GM21723 (cell line): ENCODE results near the gene ZFYVE28.

Experiments used
- ATAC-seq: cut with Tn5 transposase; IDR thresholded peaks from one replicate; pipeline ENCODE4 v1.9.1; 2021; ENCODE audit warnings: mild to moderate bottlenecking, moderate library complexity; ENCODE audit not compliant: unreplicated experiment

ZFYVE28 gene

DNA sequence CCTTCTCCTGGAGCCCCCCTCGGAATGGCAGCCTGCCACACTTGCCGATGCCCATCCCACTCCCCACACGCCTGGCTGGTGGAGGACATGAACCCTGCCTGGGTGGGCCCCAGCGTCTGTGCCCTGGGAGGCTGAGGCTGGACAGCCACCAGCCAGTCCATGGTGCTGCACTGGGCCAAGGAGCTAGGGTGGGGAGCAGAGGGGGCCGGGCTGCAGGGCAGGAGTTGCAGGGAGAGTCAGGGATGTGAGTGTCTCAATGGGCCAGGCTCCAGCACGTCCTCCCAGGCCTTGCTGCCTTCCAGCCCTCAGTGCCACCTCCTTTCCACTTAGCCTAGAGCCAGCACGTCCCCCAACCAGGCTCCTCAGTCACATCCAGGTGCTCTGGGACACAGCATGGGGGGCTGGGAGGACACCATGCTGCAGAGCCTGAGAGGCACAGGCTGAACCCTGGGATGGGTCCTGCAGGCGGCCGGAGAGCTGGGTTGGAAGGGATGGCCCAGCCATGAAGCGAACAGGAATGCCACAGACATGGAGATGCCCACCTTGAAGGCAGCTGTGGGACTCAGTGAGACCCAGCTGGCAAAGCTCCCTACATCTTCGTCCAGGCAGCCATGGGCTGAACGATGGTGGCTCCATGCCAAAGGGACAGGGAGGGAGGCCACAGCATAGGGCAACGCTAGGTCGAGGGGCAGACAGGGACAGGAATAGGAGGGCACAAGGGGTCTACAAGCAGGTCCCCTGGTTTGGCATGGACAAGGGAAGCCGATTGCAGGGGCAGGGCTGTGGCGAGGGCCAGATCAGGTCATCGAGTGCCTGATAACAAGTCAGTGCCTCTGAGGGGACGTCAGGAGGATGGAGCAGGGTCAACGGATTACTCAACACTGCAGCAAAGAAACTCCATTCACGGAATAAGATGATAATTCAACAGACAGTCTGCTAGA lies 126.5 kb downstream of the ZFYVE28 start:
- ATAC-seq, result no peak

DNA sequence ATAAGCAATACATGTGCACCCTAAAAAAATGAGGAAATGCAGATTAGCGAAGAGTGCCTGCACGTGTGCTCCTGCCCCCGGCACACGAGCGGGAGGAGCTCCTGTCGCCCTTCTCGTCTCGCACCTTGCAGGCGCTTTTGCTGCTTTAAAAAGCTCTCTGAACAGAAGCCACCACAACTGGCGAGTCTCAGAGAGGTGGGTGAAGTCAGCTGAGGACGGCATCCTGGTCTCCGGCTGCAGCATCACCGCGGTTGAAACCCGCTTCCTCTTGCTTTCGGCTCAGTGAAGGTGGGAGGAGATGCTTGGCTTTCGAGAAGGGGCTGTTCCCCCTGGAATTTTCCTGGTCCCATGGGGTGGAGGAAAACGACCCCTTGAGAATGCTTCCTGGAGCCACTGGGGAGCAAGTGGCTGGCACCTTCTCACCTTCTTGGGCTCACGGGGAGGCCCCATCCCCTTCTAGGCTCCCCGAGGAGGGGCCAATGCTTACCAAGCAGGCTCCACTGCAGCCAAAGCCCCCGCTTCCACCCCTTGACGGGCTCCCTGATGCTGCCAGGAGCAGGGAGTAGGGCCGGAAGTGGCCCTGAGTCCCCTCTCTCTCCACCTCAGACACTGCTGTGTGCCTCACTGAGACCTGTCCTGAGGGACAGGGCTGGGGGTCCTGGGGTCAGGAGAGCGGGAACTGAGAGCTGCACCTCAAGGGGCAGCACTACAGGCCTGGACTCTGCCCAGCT lies 127.3 kb downstream of the ZFYVE28 start:
- ATAC-seq, result no peak

- no peak for ATAC-seq
Measured at GRCh38 chr4:2290488-2290887, 128.0 kb downstream of the ZFYVE28 start.

GRCh38 chr4:2289955-2290333 lies 128.5 kb downstream of the ZFYVE28 start:
- ATAC-seq, result no peak

GRCh38 chr4:2289311-2289954 lies 129.0 kb downstream of the ZFYVE28 start:
- ATAC-seq, result no peak

GRCh38 chr4:2288051-2288541 lies 130.3 kb downstream of the ZFYVE28 start:
- no peak for ATAC-seq

DNA sequence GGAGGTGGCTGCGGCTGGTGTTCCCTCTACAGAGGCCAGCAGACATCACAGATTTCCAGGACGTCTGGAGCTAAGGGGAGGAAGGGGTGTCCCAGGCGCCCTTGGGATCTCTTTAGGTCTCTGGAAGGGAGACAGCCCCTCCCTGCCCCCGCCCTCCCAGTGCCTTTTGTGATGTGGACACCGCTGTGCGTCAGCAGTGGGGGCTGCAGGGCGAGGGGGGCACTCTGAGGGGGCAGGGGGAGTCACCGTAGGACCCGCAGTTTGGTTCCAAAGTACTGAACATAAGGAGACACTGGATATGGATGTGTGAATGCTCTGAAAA lies 130.9 kb downstream of the ZFYVE28 start:
- ATAC-seq, result no peak

DNA sequence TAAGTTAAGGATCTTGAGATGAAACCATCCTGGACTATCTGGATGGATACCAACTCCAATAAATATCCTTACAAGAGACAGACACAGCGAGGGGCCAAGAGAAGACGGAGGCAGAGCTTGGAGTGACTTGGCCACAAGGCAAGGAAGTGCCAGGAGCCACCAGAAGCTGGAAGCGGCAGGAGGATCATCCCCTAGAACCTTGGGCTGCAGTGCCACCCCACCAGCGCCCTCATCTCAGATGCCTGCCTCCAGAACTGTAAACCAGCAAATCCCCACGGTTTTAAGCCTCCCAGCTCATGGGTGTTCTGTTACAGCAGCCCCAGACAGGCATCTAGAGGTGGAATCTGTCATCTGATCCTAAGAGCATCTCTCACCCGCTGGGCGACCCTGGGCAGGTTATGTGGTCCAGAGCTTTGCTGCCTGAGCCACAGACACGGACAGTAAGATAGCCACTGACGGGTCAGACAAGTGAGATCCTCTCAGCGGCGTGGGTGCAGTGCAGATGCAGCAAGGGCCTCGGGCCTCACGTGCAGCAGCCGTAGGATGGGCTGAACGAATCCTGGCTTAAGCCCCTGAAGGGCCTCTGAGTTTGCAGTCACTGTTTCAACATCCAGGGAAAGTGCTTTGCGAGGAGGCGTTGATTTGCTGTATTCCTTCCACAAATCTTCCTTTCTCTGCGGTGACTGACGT lies 131.4 kb downstream of the ZFYVE28 start:
- ATAC-seq, result no peak

DNA sequence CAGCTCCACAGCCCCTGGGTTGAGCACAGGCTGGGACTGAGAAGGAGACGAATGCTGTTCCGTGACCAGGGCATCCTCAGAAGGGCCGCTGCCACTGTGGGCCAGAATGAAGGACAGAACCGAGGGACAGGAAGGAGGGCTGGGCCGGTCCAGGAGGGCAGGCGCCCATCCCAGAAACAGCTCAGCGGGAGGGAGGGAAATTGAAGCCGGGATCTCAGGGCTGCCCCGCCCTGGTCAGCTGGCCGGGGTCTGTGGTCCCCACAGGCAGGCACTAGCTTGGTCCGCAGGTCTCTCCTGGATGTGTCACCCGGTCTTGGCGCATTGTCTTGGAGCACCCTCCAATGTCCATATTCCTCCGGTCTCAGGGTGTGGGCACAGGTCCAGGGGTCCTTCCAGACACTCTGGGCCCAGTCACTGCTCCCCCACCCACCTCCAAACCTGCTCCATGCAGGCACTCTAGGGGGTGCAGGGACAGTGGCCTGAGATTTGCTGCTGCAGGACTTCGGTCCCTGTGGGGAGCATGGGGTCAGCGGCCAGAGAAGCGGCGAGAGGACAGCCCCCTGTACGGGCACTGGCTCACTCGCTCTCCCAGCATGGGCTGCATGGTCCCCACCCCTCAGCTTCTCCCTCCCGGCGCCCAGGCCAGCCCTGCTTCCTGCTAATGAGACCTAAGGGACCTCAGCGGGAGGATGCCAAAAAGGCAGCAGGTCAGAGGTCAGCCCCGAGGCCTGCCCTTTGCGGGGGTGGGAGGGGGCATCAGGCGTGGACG lies 132.6 kb downstream of the ZFYVE28 start:
- no peak for ATAC-seq

GRCh38 chr4:2284934-2285612 lies 133.4 kb downstream of the ZFYVE28 start:
- ATAC-seq, result no peak

- ATAC-seq, result no peak
Measured at GRCh38 chr4:2284161-2284933, 134.1 kb downstream of the ZFYVE28 start.

DNA sequence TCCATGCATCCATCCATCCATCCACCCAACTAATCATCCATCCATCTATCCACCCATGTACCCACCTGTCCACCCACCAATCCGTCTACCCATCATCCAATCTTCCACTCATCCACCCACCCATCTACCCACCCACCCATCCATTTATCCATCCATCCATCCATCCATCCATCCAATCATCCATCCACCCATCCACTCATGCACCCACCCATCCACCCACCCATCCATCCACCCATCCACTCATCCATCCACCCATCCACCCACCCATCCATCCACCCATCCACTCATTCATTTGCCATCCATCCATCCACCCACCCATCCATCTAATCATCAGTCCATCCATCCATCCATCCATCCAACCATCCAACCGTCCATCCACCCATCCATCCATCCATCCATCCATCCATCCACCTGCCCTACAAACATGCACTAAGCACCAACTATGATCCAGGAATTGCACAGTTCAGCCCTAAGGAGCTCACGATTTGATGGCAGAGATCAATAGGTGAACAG lies 135.2 kb downstream of the ZFYVE28 start:
- ATAC-seq, result no peak

GRCh38 chr4:2281575-2282343 lies 136.7 kb downstream of the ZFYVE28 start:
- ATAC-seq, result peak; percentile 75

- ATAC-seq, result no peak
Measured at GRCh38 chr4:2280531-2281300, 137.7 kb downstream of the ZFYVE28 start.

- no peak for ATAC-seq
Measured at GRCh38 chr4:2277956-2278355, 140.5 kb downstream of the ZFYVE28 start.

- ATAC-seq, result no peak
Measured at GRCh38 chr4:2276581-2277325, 141.7 kb downstream of the ZFYVE28 start.
